ENCODE measurements around the gene ERAL1.
"Not testable (repeated sequence)": the region's sequence is repeated elsewhere in the genome, so short reads cannot be mapped to it uniquely, and the experiment has no call there.

Gene ERAL1

DNA sequence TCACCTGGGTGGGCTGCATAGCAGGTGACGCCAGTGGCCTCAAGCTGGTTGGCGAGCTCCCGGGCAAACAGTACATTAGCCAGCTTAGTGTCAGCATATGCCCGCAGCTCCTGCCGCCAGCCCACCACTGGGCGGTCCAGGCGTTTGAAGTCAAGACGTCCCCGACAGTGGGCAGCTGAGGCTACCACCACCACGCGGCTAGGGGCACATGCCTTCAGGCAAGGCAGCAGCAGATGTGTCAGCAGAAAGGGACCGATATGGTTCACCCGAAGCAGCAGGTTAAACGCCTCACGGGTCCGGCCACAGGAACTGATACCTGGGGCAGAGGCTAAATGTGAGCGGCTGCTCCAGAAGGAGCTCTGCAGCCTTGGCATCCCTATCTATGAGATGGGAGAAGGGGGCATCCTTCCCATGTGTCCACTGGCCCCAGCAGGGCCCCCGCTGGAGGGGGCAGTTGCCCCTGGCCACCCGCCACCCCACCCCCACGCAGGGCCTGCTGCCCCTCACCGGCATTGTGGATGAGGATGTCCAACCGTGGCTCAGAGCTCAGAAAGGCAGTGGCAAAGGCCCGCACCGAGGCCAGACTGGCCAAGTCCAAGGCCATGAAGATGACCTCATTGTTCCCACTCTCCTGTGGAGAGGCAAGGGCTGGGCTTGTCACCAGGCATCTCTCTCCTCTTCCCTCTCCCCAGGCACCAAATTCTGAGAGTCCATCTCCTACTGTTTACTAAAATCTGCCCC, 46.3 kb downstream of the ERAL1 start:
- FAIRE-seq (no peak), DNase-seq (ENCODE audit: insufficient read length, low spot score) (no peak)
- TF ChIP-seq, protein P1, sequence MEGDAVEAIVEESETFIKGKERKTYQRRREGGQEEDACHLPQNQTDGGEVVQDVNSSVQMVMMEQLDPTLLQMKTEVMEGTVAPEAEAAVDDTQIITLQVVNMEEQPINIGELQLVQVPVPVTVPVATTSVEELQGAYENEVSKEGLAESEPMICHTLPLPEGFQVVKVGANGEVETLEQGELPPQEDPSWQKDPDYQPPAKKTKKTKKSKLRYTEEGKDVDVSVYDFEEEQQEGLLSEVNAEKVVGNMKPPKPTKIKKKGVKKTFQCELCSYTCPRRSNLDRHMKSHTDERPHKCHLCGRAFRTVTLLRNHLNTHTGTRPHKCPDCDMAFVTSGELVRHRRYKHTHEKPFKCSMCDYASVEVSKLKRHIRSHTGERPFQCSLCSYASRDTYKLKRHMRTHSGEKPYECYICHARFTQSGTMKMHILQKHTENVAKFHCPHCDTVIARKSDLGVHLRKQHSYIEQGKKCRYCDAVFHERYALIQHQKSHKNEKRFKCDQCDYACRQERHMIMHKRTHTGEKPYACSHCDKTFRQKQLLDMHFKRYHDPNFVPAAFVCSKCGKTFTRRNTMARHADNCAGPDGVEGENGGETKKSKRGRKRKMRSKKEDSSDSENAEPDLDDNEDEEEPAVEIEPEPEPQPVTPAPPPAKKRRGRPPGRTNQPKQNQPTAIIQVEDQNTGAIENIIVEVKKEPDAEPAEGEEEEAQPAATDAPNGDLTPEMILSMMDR (IDR thresholded peaks at IDR 0.05; ENCODE audit: insufficient read depth, missing control alignments): no peak

DNA sequence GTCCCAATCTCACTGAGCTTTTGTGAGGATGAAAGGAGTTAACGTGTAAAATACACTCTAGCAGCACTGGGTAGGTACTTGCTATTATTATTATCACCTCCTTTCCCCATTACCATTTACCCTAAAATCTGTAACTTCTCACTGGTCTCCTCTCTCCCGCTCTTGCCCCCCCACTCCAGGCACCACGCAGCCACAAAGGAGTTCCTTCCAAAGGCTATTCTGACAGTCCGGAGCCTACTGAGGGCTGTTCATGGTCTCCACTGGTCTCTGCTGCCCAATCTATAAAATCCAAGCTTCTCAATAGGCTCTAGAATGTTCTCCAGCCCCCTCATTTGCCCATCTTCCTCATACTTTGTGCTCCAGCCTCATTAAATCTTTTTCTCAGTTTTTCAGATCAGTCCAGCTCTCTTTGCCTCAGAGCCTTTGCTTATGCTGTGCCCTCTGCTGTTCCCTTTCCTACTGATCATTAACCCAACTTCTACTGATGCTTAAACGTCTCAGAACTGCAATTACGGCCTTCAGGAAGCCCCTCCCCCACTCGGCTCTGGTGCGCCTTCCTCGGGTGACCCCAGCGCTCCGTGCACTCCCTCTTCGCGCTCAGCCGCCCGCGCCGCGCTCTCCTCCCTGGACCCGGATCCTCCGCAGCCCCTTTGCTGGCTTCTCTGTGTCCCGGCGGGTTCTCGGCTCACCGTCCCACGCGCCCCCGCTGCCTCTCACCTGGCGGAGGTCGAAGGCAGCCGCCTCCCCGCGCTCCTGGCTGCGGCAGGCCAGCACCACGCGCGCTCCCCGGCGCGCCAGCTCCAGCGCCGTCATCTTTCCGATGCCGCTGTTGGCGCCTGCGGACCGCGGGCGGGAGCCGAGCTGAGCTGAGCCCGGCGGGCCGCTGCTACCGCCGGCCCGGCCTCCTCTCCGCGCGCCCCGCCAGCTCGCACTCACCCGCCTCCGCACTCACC, 47.3 kb downstream of the ERAL1 start:
- TF ChIP-seq, protein P1 (IDR thresholded peaks at IDR 0.05; ENCODE audit: insufficient read depth, missing control alignments): no peak
- DNase-seq (ENCODE audit: insufficient read length, low spot score) (no peak), FAIRE-seq (no peak)

DNA sequence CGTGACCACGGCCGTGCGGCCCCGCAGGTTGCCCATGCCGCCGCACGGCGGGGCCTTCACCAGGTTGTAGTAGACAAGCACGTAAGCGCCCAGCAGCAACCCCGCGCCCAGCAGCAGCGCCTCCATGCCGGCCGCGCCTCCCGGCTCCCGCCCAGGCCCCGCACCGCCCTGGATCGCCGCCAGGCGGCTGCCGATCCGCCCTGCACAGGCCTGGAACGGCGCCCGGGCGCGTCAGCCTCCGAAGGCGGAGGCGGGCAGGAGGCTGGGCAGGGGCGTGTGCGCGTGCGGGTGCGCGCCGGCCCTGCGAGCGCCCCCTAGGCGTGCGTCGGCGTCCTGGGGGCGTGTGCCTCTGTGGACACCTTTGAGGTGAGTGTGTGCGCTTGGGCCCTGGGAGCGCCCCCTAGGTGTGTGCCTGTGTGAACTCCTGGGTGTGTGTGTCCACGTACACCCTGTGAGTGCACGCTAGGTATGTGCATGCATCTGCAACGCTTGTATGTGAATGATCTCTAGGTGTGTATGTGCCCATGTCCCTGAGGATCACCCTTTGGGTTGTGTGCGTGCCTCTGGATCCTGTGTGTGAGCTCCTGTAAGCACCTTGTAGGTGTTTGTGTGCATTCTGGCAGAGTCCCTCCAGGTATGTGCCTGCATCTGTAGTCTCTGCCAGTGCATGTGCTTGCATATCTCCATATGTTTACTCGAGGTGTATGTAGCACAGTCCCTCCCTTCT, 48.2 kb downstream of the ERAL1 start, which contains the start of gene DHRS13:
TSS of gene DHRS13 (minus strand) at position 261 of the 727 bp plus-strand sequence. CDS start at position 126, 135 bp downstream.
- DNase-seq (ENCODE audit: insufficient read length, low spot score): peak; percentile 80
- no peak for FAIRE-seq

DNA sequence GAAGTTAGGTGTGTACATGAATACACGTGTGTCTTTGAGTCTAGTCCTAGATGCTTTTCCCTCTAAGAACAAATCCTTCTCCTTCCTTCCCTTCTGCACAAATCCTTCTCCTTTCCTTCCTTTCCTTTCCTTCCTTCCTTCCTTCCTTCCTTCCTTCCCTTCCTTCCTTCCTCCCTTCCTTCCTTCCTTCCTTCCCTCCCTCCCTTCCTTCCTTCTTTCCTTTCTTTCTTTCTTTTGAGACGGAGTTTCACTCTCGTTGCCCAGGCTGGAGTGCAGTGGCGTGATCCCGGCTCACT, 48.7 kb downstream of the ERAL1 start:
- not testable (repeated sequence) for FAIRE-seq; DNase-seq (ENCODE audit: insufficient read length, low spot score)

More for the DNA sequence above, 48.2 kb downstream of the ERAL1 start, which contains the start of gene DHRS13:
- TF ChIP-seq, protein P1 (IDR thresholded peaks at IDR 0.05; ENCODE audit: insufficient read depth, missing control alignments): peak; percentile 98

DNA sequence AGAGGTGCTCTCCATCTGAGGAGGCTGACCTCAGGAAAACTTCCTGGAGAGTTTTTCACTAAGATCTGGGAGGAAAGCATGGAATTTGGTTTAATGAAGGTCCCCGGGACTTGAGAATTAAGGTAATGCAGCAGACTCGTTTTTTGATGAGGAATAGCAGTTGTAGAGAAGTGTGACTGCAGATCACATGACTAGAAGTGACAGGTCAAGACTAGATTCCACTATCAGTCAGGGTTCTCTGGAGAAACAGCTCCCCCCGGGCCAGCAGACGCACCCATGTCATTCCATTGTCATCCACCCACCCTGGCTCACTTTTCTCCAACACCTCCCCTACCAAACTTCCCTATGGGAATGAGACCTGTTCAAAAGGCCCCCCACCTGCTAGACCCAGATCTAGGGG, 50.0 kb downstream of the ERAL1 start:
- TF ChIP-seq, protein P1 (IDR thresholded peaks at IDR 0.05; ENCODE audit: insufficient read depth, missing control alignments): no peak
- DNase-seq (ENCODE audit: insufficient read length, low spot score): no peak
- no peak for FAIRE-seq

DNA sequence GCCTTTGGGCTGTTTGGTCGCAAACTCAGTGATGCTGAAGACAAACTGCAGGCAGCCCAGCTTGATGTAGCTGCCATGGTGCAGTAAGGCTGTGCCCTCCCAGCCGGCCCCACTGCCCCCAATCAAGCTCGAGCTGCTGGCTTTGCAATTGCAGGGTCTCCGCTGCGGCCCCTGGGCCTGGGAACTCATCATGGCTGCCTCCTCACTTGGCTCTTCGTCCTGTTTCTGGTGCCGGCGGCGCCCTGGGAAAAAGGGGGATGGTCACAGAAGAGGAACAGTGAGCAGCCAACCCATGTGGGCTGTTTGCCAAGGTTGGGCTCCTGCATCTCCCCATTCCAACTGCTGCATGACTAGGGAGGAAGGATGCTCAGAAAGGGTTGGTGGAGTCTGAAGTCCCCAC, 51.5 kb downstream of the ERAL1 start:
- TF ChIP-seq, protein P1 (IDR thresholded peaks at IDR 0.05; ENCODE audit: insufficient read depth, missing control alignments): no peak
- no peak for DNase-seq (ENCODE audit: insufficient read length, low spot score)
- FAIRE-seq: no peak

All from D721Med (cell line).